Neural progenitor cell (in vitro differentiated cells): ENCODE measurements around the gene ANK3.

ENCODE experiments used
- CTCF ChIP-seq: fragments of 200-600 bp; sonication (generic); IDR thresholded peaks from 2 replicates; pipeline ENCODE4 v1.5.1; 2017; ENCODE audit warnings: antibody characterized with exemption, mild to moderate bottlenecking
- EZH2 ChIP-seq: fragments of 200-600 bp; sonication (generic); IDR thresholded peaks from 2 replicates; pipeline ENCODE4 v1.6.1; 2017; ENCODE audit warnings: antibody characterized with exemption, mild to moderate bottlenecking, moderate library complexity
- EZH2phosphoT487 ChIP-seq: fragments of 200-600 bp; sonication (generic); IDR thresholded peaks from 2 replicates; pipeline ENCODE4 v1.6.1; 2017; ENCODE audit warnings: antibody characterized with exemption

DNA sequence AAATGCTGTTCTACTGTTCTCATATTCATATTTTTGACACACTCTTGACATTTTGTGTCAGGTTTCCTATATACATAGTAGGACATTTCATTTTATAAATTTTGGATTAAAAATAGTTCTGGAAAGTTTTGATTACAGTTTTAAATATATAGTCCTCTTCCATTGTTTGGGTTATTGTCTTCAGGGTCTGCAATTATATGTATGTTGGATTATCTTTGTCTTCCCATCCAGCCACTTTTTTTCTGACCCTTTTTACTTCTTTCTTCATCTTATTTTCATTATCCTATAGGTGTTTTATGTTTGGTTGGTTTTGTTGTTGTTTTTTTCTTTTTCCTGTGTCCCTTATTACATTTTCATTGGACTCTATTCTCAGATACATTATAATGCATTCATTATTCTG is 412.2 kb downstream of the ANK3 start:
- TF ChIP-seq CTCF (no peak), EZH2phosphoT487 (no peak), EZH2 (no peak)
